GM11168 (cell line): ENCODE data around the gene OR52E8.

ENCODE experiments used
- in situ Hi-C: fragments of 300-500 bp; cut with MboI; formaldehyde crosslinking; loops from one replicate; pipeline ENCODE4 v1.12.0; 2022; ENCODE audit warnings: low sequenced_read_pairs; ENCODE audit not compliant: unreplicated experiment

The OR52E8 gene

GRCh38 chr11:5809122-5809519 is 48.4 kb downstream of the OR52E8 start:
- in situ Hi-C loops: loop anchor here (25.0 kb wide), 1 partner anchor 322 kb away; the partner anchor contains the start of gene OR52D1

- in situ Hi-C loops: loop anchor here (25.0 kb wide), 1 partner anchor 321 kb away; the partner anchor contains the start of gene OR52D1
These were observed 48.9 kb downstream of the OR52E8 start, which contains the start of gene OR52N2 for GRCh38 chr11:5808500-5809121. TSS of gene OR52N2 (plus strand) at chr11:5808924. CDS start at chr11:5820336, 11,412 bp downstream.

GRCh38 chr11:5807580-5807979 is 49.9 kb downstream of the OR52E8 start:
- in situ Hi-C loops: loop anchor here (25.0 kb wide), 1 partner anchor 320 kb away; the partner anchor contains the start of gene OR52D1
